AG08396 (cell line): ENCODE data around the gene PTPN22.

Experiments used
- DNase-seq: peaks from one replicate; pipeline ENCODE4 v3.0.0; 2012; ENCODE audit warnings: low spot score, mixed read lengths

PTPN22 gene

DNA sequence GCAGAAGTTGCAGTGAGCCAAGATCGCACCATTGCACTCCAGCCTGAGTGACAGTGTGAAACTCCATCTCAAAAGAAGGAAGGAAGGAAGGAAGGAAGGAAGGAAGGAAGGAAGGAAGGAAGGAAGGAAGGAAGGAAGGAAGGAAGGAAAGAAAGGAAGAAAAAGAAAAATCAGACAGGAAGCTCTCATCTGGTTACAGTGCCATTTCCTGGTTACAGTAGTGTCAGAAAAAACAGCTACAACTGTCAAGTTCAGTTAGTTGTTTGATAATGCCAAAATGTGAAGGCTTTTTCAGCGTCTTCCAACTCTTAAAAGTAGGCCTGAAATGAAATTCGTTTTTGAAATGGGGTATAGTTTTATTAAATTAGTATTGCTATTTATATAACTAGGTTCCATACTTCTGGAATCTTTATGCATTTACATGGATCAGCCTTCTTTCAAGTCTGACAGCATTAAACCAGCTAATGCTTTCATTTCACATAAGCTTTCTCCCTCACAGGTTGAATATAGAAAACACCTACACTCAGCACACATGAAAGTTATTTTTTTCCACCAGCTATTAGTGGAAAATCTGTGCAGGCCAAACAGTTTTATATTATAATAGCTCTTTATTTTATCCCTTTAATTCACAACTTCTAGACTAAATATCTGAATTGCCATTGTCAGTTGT is 21.2 kb downstream of the PTPN22 start:
- DNase-seq, result no peak

DNA sequence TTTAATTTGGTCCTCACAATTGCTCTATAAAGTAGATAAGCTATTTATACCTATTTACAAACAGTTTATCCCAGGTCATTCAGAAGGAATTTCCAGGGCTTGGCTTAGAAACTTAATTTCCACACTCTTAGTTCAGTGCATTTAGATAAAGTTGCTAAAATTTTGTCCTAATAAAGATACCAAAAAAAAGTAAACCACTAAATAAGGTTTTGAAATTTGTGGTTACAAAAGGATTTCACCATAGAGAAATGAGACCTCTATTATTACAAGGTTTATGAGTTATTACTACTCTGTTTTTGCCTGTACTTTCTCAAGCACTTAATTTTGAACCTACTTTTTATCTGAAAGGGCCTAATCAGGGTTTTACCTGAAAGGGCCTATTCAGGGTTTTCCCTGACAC is 22.4 kb downstream of the PTPN22 start:
- no peak for DNase-seq

GRCh38 chr1:113846391-113847035 is 25.0 kb downstream of the PTPN22 start:
- DNase-seq, result no peak

DNA sequence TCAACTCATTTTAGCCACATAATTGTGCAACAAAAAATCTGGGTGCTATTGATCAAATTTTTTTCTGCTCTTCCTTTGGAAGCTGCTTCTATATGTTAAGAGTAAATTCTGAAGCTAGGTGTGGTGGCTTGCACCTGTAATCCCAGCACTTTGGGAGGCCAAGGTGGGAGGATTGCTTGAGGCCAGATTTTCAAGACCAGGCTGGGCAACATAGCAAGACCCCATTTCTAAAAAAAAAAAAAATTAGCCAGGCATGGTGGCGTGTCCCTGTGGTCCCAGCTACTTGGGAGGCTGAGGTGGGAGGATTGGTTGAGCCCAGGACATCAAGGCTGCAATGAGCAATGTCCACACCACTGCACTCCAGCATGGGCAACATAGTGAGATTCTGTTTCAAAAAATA is 35.0 kb downstream of the PTPN22 start:
- DNase-seq, result no peak

GRCh38 chr1:113835686-113836290 is 35.7 kb downstream of the PTPN22 start:
- DNase-seq, result peak; percentile 21

- no peak for DNase-seq
These were observed 36.8 kb downstream of the PTPN22 start for GRCh38 chr1:113834716-113835115.

DNA sequence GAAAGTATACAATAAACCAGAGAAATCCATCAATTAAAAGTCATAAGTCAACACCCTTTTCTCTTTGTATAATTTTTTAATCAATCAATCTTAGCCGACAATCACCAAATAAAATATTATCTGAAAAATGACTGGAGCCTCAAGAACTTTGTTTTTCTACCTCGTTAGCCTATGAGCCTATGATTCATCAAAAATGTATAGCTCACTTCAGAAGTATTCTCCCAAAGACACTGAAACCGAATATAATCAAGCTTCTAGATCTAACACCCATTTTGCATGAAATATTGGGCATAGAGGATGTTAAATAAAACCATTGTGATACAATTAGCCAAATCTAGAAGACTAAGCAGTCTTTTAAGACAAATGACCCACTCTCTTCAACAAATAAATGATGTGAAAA is 41.5 kb downstream of the PTPN22 start:
- no peak for DNase-seq

- no peak for DNase-seq
These were observed 49.6 kb downstream of the PTPN22 start for GRCh38 chr1:113821916-113822315.

- DNase-seq, result no peak
These were observed 52.9 kb downstream of the PTPN22 start for GRCh38 chr1:113818578-113818977.

GRCh38 chr1:113813218-113813617 is 58.3 kb downstream of the PTPN22 start:
- DNase-seq, result no peak

DNA sequence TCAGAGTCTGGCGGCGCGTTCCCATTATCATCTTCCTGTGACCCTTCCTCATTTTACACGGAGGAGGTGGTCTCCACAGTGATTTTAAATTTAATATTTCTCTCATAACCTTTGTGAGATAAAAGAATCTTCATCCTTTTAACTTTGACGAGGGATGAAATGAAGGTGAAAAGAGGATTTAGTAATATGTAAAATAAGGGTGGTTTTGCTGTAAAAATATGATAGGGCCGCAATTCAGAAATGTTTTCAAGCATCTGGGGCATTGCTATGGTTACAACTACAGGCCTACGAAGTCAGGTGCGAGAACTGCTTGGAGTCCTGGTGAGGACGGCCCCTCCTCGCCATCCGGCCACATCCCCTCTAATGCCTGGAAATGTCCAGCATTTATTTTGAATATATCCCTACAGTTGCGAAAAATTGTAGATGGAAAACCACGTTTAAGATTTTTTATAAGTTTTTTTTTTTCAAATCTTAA is 58.8 kb downstream of the PTPN22 start:
- peak; percentile 10 for DNase-seq

DNA sequence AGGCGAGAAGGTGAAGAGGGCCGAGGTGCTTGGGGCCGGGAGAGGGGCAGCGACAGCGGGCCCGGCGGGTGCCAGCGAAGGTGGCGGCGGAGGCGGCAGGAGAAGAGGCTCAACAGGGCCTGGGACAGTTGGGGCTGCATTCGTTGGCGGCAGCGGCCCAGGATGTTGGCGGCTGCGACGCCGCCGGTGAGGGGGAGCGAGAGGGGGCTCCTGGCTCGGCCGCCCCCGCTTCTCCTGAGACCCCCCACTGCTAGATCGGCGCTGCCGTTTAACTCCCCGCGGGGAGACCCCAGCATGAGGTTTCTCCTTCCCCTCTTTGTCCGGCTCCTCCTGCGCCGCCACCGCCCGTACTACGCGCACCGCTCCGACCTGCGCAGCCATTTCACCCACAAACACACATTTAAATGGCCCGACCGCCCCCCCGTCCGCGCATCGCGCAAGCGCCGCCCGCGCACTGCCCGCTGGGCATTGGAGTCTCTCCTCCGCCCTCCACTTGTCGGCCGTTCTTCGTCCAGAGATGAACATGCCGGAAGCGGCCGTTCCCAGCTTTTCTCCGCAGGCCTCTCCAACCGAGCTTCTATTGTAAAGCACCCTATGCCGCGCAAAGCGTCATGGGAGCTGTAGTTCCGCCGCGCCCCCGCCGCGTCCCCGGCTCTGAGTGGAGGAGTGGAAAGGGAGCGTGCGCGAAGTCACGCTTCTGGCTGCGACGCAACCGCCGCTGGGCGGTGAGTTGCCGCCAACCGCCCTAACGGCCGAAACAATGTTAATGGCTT is 59.4 kb downstream of the PTPN22 start, which contains the start of gene RSBN1:
Gene RSBN1 (minus strand): TSS at position 589 of the 773 bp plus-strand sequence. CDS start 64 bp downstream, at position 525.
- peak; percentile 95 for DNase-seq

DNA sequence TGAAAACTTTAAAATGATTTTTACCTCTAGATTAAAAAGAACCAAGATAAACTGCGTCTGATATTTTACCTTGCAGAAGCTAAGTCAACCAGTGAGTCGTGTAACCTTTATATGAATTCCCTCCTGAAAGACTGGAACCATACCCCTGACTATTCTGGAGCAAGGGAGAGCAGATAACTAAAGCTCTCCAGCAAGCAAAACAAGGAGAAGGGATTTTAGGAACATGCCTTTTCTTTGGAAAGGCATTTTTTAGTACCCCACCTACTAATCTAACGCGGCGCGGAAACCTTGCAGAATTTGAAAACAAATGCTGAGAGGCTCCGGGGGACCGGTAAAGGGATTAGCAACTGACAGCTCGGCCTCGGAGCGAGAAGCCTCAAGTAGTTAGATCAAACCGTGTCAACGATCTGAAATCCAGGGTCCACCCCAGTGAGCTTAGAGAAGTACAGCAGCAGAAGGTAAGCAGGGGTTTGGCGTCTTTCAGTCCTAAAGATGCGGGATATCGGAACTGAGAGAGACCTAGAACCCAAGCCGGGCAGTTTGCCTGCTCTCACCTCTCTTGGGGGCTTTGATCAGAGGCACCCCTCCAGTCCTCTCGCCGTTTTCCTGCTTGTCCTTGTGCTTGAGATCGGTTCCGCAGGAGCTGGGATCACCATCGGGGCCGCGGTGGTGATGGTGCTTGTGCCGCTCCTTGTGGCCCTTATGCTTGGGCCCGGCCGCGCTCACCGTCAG is 60.2 kb downstream of the PTPN22 start:
- peak; percentile 13 for DNase-seq

GRCh38 chr1:113809670-113810602 is 61.6 kb downstream of the PTPN22 start:
- DNase-seq, result peak; percentile 12

DNA sequence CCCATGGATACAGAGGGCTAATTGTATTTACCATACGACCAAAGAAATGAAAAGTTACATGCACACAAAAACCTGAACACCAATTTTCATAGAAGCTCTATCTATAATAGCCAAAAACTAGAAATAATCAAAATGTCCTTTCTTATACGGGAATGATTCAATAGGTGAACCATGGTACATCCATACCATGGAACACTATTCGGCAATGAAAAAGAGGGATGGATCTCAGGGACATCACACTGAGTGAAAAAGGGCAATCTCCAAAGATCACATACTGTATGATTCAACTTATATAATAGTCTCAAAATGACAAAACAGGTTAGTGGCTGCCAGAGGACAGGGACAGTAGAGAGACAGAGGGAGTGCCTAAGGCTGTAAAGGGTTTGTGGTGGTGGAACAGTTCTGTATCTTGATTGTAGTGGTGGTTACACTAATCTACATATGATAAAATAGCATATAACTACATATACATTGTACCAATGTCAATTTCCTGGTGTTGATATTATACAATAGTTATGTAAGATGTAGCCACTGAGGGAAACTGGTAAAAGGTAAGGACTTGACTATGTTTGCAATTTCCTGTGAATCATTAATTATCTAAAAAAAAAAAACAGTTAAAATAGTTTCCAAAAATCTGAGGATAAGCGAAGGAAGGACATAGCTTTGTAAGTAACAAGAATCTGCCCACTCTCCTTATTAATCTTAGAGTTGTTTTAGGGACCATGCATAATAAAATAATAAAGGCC is 62.9 kb downstream of the PTPN22 start:
- no peak for DNase-seq

DNA sequence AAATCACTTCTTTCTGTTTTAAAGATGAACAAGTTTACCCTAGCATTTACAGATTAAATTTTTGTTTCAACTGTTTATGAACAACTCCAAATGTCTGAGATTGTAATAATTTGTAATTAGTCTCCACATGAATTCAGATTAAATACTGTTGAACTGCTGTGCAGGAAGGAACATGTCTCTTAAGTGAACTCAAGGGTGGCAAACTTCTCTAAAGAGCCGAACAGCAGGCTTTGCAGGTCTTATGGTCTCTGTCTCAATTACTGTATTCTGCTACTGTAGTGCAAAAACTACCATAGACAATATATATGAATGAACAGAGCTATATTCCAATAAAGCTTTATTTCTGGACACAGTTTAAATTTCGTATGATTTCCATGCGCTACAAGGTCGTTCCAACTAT is 65.9 kb downstream of the PTPN22 start:
- DNase-seq, result no peak

- no peak for DNase-seq
These were observed 66.3 kb downstream of the PTPN22 start for GRCh38 chr1:113805256-113805531.

- DNase-seq, result peak; percentile 70
These were observed 66.9 kb downstream of the PTPN22 start for GRCh38 chr1:113804421-113805255.

- DNase-seq, result no peak
These were observed 69.0 kb downstream of the PTPN22 start for GRCh38 chr1:113802367-113803007.
